Esophagus muscularis mucosa (tissue), 4 donors: ENCODE results near the gene CDHR3.

Source experiments
- EP300 ChIP-seq: sonication (generic); formaldehyde crosslinking; IDR thresholded peaks from one replicate; pipeline ENCODE4 v1.6.1; 2017; ENCODE audit warnings: antibody characterized with exemption
- POLR2A ChIP-seq: fragments of 450-650 bp; IDR thresholded peaks from one replicate; pipeline ENCODE4 v1.6.1; 2017; ENCODE audit warnings: antibody characterized with exemption, moderate library complexity, mild to moderate bottlenecking, low read depth
- TF ChIP-seq, protein P1 (sequence below), 3 experiments: fragments of 200-600 bp in 2 of 3; fragments of 450-650 bp in 1 of 3; sonication (generic) in 2 of 3; IDR thresholded peaks; one replicate each; pipeline ENCODE4 v1.5.1; 2017 to 2019; ENCODE audit warnings: antibody characterized with exemption in 3 of 3, mild to moderate bottlenecking in 2 of 3, moderate library complexity in 1 of 3

DNA sequence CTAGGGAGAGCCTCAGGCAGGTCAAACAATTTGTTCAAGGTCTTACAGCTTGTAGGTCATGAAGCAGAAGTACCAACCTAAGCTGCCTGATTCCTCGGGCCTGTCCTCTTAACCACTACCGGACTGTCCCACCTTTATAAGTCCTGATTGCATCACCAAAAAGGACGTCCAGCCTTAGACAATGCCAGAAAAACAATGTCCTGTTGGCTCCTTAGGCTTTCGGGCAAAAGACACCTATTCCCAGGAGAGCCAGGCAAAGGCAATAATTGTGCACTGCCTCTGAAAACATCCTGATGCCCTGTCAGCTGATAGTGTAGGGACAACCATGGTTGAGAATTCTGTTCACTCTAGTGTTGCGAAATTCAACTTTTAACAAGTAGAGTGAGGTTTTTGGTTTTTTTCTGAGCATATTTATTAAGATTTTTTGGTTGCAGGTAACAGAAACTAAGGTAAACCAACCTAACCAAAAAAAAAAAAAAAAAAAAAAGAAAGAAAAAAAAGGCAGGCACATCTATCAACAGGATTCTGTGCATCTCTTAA is 40.5 kb downstream of the CDHR3 start:
- TF ChIP-seq, protein P1, sequence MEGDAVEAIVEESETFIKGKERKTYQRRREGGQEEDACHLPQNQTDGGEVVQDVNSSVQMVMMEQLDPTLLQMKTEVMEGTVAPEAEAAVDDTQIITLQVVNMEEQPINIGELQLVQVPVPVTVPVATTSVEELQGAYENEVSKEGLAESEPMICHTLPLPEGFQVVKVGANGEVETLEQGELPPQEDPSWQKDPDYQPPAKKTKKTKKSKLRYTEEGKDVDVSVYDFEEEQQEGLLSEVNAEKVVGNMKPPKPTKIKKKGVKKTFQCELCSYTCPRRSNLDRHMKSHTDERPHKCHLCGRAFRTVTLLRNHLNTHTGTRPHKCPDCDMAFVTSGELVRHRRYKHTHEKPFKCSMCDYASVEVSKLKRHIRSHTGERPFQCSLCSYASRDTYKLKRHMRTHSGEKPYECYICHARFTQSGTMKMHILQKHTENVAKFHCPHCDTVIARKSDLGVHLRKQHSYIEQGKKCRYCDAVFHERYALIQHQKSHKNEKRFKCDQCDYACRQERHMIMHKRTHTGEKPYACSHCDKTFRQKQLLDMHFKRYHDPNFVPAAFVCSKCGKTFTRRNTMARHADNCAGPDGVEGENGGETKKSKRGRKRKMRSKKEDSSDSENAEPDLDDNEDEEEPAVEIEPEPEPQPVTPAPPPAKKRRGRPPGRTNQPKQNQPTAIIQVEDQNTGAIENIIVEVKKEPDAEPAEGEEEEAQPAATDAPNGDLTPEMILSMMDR (IDR thresholded peaks at IDR 0.05), result no peak
- no peak for TF ChIP-seq POLR2A
- TF ChIP-seq EP300, result no peak
